Measurements from ENCODE around the gene MUL1.

- TF ChIP-seq, protein P1, sequence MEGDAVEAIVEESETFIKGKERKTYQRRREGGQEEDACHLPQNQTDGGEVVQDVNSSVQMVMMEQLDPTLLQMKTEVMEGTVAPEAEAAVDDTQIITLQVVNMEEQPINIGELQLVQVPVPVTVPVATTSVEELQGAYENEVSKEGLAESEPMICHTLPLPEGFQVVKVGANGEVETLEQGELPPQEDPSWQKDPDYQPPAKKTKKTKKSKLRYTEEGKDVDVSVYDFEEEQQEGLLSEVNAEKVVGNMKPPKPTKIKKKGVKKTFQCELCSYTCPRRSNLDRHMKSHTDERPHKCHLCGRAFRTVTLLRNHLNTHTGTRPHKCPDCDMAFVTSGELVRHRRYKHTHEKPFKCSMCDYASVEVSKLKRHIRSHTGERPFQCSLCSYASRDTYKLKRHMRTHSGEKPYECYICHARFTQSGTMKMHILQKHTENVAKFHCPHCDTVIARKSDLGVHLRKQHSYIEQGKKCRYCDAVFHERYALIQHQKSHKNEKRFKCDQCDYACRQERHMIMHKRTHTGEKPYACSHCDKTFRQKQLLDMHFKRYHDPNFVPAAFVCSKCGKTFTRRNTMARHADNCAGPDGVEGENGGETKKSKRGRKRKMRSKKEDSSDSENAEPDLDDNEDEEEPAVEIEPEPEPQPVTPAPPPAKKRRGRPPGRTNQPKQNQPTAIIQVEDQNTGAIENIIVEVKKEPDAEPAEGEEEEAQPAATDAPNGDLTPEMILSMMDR (IDR thresholded peaks at IDR 0.05), result no peak
- no peak for TF ChIP-seq POLR2A (IDR thresholded peaks at IDR 0.05)
- no peak for TF ChIP-seq POLR2AphosphoS5 (IDR thresholded peaks at IDR 0.05)
Measured at GRCh38 chr1:20483098-20483832, 24.7 kb downstream of the MUL1 start.
